Measurements from ENCODE around the gene CXCL17. TPM values are rescaled to one million over a fixed set of nuclear protein-coding genes. Genes with fewer than 3 reads are reported as not detected.

Gene CXCL17
- total RNA-seq, 1 experiment from 2014 or later = not detected

GRCh38 chr19:42424712-42425131, 18.0 kb downstream of the CXCL17 start:
- H3K27ac ChIP-seq = no peak overlapping the region
- H3K4me1 ChIP-seq (replicated peaks) = peaks cover 18% of the 10 kb centered on the region
- peaks cover 3% of the 10 kb centered on the region; the same call in 1 of the 2 replicates for H3K36me3 ChIP-seq

DNA sequence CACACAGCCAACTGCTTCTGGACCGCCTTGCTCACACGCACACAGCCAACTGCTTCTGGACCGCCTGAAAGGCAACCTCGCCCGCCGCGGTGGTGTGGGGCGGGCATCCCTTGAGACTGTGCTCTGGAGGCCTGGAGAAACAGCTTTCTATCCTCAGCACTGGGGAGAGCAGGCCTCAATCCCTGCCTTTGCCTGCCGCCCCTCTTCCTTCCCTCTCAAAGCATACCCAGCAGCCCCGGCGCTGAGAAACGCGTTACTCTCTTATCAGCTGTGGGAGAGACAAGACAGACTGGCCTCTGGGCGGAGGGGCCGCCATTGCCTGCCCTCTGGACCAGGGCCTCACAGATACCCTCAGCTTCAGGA, 18.4 kb downstream of the CXCL17 start:
- Histone ChIP-seq H3K27ac (no peak overlapping the region), H3K4me1 (replicated peaks) (peaks cover 18% of the 10 kb centered on the region), H3K9me3 (replicated peaks) (no peaks in the 10 kb centered on the region), H3K36me3 (peaks cover 3% of the 10 kb centered on the region; the same call in 1 of the 2 replicates), H3K4me3 (no peak overlapping the region), H3K27me3 (replicated peaks) (no peaks in the 10 kb centered on the region)
- DNase-seq (ENCODE audit: low read depth in 1 of 2, low spot score in 2 of 2) = no peak

More at GRCh38 chr19:42424712-42425131, 18.0 kb downstream of the CXCL17 start:
- H3K9me3 ChIP-seq (replicated peaks) = no peaks in the 10 kb centered on the region
- no peaks in the 10 kb centered on the region for H3K27me3 ChIP-seq (replicated peaks)
- no peak for DNase-seq (ENCODE audit: low read depth in 1 of 2, low spot score in 2 of 2)
- H3K4me3 ChIP-seq = no peak overlapping the region

DNA sequence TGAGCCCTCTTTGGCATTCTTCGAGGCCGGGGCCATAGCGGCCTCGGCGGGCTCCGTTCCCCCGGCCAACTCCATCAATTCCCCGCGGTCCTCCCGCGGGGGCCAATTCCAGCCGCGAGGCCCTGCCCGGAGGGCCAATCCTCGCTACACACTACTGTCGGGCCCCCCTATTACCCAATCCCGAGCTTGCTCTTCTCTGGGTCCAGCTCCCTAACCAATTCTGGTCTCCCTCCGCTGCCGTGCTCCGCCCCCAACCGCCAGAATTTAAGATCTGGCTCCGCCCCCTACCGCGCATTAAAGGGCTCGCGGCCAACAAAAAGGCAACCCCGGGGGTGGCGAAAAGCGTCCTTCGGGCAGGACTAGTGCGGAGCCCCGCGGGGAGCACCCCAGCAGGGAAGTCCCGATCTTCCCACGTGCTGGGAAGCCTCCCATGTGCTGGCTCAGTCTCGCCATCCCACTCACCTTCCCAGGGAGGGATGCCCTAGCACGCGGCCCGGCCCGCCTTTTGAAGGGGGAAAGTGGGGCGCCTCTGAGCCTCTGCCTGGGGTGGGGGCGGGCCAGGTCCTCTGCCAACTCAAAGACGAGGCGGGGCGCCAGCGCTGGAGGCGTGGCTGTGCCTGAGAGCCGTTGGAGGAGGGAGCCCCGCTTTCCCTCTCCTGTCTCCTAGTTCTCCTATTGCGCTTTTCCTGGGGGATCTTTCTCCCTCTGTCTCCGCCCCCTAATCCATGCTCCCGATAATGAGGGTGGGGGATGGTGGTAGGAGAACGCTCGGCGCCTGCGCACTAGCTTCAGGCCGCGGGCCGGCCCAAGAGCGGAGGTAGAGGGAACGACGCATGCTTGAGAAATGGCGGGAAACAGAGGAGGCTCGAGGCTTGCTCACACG, 19.0 kb downstream of the CXCL17 start:
- peaks cover 3% of the 10 kb centered on the region; the same call in 1 of the 2 replicates for H3K36me3 ChIP-seq
- H3K4me1 ChIP-seq (replicated peaks) = peaks cover 18% of the 10 kb centered on the region
- DNase-seq (ENCODE audit: low read depth in 1 of 2, low spot score in 2 of 2) = peak; percentile 88 to 94
- no peak overlapping the region for H3K27ac ChIP-seq
- H3K9me3 ChIP-seq (replicated peaks) = no peaks in the 10 kb centered on the region
- peak overlapping the region; percentile 62 for H3K4me3 ChIP-seq
- no peaks in the 10 kb centered on the region for H3K27me3 ChIP-seq (replicated peaks)

DNA sequence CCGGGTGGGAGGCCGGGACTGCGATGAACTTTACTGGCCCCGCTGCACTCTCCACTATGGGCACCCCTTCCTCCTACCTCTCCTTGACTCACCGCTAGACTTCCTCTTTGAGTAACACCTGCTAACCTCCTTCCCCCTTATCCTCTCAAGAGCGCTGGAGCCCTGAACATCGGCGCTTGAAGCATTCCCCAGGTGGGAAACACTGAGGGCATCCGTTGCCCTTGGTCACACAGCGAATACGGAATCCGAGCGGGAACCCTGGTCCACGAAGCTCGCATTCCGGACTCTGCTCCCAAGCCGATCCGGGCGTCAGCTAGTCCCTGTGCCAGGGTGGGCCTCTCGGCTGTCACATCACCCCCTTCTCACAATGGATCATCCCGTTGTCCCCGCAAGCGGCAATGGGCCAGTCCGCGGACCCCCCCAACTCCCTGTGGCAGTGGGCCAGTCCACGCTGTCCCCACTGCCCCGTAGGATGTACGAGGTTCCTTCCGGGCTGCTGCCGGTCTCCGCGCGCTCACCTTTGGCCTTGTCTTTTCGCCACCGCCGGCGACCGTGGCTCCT, 19.8 kb downstream of the CXCL17 start:
- peak; percentile 18 to 52 for DNase-seq (ENCODE audit: low read depth in 1 of 2, low spot score in 2 of 2)
- Histone ChIP-seq H3K27me3 (replicated peaks) (no peaks in the 10 kb centered on the region), H3K36me3 (peaks cover 3% of the 10 kb centered on the region; the same call in 1 of the 2 replicates), H3K4me3 (peak overlapping the region; percentile 62), H3K27ac (no peak overlapping the region), H3K9me3 (replicated peaks) (no peaks in the 10 kb centered on the region), H3K4me1 (replicated peaks) (peaks cover 18% of the 10 kb centered on the region)

DNA sequence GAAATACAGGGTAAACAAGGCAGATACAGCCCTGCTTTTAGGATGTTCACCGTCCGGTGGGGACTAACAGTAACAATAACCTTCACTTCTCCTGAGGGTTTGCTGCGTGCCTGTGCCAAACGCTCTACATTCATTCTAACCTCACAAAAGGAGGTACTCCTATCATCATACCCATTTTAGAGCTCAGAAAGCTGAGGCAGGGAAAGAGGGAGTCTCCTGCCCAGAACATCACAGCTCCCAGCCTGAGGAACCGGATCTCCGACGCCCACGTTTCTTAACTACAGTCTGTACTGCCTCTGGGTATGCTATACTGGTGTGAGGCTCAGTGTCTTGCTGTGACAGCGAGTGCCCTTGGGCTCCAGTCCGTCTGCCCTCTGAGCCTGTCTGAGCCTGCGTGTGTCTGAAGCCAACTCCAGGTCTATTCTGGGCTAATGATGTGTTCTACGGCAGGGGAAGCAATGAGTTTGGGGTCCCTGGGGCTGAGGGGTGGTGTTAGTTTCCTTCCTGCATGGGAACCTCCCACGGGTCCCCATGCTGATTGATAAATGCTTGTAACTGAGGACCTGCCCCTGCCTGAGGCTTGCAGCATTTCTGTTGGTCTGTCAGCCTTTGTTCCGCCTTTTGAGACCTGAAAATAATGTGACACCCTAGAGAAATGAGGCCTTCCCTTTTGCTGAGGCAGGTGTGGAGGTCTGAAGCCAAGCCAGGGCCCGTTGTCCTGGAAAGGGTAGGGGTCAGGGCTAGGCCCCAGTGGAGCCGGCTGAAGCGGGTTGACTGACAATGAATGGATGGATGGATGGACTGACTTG, 20.4 kb downstream of the CXCL17 start:
- peaks cover 18% of the 10 kb centered on the region for H3K4me1 ChIP-seq (replicated peaks)
- no peaks in the 10 kb centered on the region for H3K9me3 ChIP-seq (replicated peaks)
- H3K27me3 ChIP-seq (replicated peaks) = no peaks in the 10 kb centered on the region
- peaks cover 3% of the 10 kb centered on the region; the same call in 1 of the 2 replicates for H3K36me3 ChIP-seq
- H3K27ac ChIP-seq = no peak overlapping the region
- peak overlapping the region; percentile 62 for H3K4me3 ChIP-seq
- DNase-seq (ENCODE audit: low read depth in 1 of 2, low spot score in 2 of 2) = no peak

- Histone ChIP-seq H3K36me3 (peaks cover 3% of the 10 kb centered on the region; the same call in 1 of the 2 replicates), H3K9me3 (replicated peaks) (no peaks in the 10 kb centered on the region), H3K27me3 (replicated peaks) (no peaks in the 10 kb centered on the region), H3K27ac (no peak overlapping the region), H3K4me1 (replicated peaks) (peaks cover 18% of the 10 kb centered on the region), H3K4me3 (no peak overlapping the region)
- no peak for DNase-seq (ENCODE audit: low read depth in 1 of 2, low spot score in 2 of 2)
Measured at GRCh38 chr19:42421591-42422031, 21.1 kb downstream of the CXCL17 start.

GRCh38 chr19:42421101-42421500, 21.6 kb downstream of the CXCL17 start:
- Histone ChIP-seq H3K36me3 (peaks cover 3% of the 10 kb centered on the region; the same call in 1 of the 2 replicates), H3K4me1 (replicated peaks) (peaks cover 18% of the 10 kb centered on the region), H3K27ac (no peak overlapping the region), H3K27me3 (replicated peaks) (no peaks in the 10 kb centered on the region), H3K9me3 (replicated peaks) (no peaks in the 10 kb centered on the region), H3K4me3 (no peak overlapping the region)
- DNase-seq (ENCODE audit: low read depth in 1 of 2, low spot score in 2 of 2) = no peak

DNA sequence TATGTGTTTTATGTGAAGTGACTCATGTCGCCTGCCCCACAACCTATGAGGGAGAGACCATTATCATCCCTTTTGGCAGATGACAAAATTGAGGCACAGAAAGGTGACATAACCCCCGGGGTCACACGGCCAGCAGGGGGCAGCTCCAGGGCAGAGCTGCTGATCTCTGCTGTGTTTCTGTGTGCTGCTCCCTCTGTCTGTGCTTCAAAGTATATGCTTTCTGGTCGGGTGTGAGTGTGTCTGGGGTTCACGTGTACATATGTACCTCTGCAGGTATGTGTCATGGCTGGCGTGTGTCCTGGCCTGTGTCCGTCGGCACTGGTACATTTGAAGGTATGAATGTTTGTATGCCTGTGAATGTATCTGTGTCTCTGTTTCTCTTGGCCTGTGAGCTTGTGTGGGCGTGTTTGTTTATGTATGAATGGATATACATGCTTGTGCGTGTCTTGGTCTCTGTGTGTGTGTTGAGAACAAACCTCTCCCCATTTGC, 22.6 kb downstream of the CXCL17 start:
- no peaks in the 10 kb centered on the region for H3K27me3 ChIP-seq (replicated peaks)
- DNase-seq (ENCODE audit: low read depth in 1 of 2, low spot score in 2 of 2) = peak in 1 of 2 experiments; percentile 40
- no peak overlapping the region for H3K4me3 ChIP-seq
- peaks cover 18% of the 10 kb centered on the region for H3K4me1 ChIP-seq (replicated peaks)
- H3K36me3 ChIP-seq = peaks cover 3% of the 10 kb centered on the region; the same call in 1 of the 2 replicates
- no peak overlapping the region for H3K27ac ChIP-seq
- H3K9me3 ChIP-seq (replicated peaks) = no peaks in the 10 kb centered on the region

GRCh38 chr19:42419309-42419708, 23.4 kb downstream of the CXCL17 start:
- DNase-seq (ENCODE audit: low read depth in 1 of 2, low spot score in 2 of 2) = no peak
- Histone ChIP-seq H3K27ac (no peak overlapping the region), H3K9me3 (replicated peaks) (no peaks in the 10 kb centered on the region), H3K27me3 (replicated peaks) (no peaks in the 10 kb centered on the region), H3K4me1 (replicated peaks) (peaks cover 18% of the 10 kb centered on the region), H3K4me3 (no peak overlapping the region), H3K36me3 (peaks cover 5% of the 10 kb centered on the region)

DNA sequence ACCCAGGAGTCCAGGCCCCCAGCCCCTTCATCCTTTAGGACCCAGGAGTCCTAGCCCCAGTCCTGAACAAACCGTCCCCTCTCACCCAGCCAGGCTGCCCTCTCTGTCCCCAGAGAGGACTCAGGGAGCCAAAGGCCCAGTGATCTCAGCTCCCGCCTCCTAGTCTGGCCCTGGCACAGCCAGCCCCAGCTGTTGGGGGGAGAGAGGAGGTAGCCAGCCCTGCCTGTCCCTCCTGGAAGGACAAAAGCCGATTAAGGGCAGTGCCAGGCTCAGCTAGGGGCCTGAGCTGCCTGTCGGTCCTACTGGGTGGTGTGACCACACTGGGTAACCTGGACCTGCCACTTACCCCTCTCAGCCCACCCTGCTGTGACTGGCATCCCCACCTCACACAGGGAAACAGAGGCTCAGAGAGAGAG, 30.1 kb downstream of the CXCL17 start:
- Histone ChIP-seq H3K9me3 (replicated peaks) (no peaks in the 10 kb centered on the region), H3K4me3 (no peak overlapping the region), H3K27ac (no peak overlapping the region), H3K36me3 (peaks cover 5% of the 10 kb centered on the region; the same call in 1 of the 2 replicates), H3K27me3 (replicated peaks) (no peaks in the 10 kb centered on the region), H3K4me1 (replicated peaks) (no peaks in the 10 kb centered on the region)
- DNase-seq (ENCODE audit: low read depth in 1 of 2, low spot score in 2 of 2) = no peak

GRCh38 chr19:42412227-42412626, 30.5 kb downstream of the CXCL17 start:
- Histone ChIP-seq H3K4me1 (replicated peaks) (no peaks in the 10 kb centered on the region), H3K27ac (no peak overlapping the region)
- DNase-seq (ENCODE audit: low read depth in 1 of 2, low spot score in 2 of 2) = no peak

GRCh38 chr19:42411581-42412178, 31.1 kb downstream of the CXCL17 start:
- H3K27me3 ChIP-seq (replicated peaks) = no peaks in the 10 kb centered on the region
- H3K4me3 ChIP-seq = no peak overlapping the region
- no peaks in the 10 kb centered on the region for H3K9me3 ChIP-seq (replicated peaks)
- no peak overlapping the region for H3K27ac ChIP-seq
- no peak for DNase-seq (ENCODE audit: low read depth in 1 of 2, low spot score in 2 of 2)
- H3K36me3 ChIP-seq = peaks cover 5% of the 10 kb centered on the region; the same call in 1 of the 2 replicates
- no peaks in the 10 kb centered on the region for H3K4me1 ChIP-seq (replicated peaks)

More at GRCh38 chr19:42412227-42412626, 30.5 kb downstream of the CXCL17 start:
- Histone ChIP-seq H3K27me3 (replicated peaks) (no peaks in the 10 kb centered on the region), H3K9me3 (replicated peaks) (no peaks in the 10 kb centered on the region), H3K4me3 (no peak overlapping the region), H3K36me3 (peaks cover 5% of the 10 kb centered on the region; the same call in 1 of the 2 replicates)

DNA sequence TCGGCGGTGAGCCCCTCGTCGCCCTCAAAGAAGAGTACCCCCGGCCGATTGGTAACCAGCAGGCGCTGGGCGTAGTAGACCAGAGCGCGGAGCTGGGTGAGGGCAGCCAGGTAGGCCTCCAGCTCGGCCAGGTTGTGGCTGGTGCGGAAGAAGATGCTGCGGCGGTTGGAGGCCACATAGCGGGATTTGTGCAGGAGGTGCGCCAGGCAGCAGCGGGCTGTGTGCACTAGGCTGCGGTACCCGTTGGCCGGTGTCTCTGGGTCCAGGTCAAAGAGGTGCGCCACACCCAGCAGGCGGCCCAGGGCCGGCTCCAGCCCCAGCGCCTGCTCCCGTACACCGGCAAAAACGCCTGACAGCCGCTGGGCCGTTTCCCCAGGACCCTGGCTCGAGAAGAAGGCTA, 32.4 kb downstream of the CXCL17 start:
- Histone ChIP-seq H3K36me3 (peaks cover 5% of the 10 kb centered on the region; the same call in 1 of the 2 replicates), H3K27ac (no peak overlapping the region), H3K9me3 (replicated peaks) (no peaks in the 10 kb centered on the region), H3K4me1 (replicated peaks) (no peaks in the 10 kb centered on the region), H3K4me3 (no peak overlapping the region), H3K27me3 (replicated peaks) (no peaks in the 10 kb centered on the region)
- no peak for DNase-seq (ENCODE audit: low read depth in 1 of 2, low spot score in 2 of 2)
